Upper lobe of left lung (tissue), 4 donors: ENCODE results near the gene RGS14.

Experiments
- EP300 ChIP-seq, 4 donors: sonication (generic); formaldehyde crosslinking; IDR thresholded peaks; one replicate each; pipeline ENCODE4 v1.5.1; 2017; ENCODE audit warnings: antibody characterized with exemption in 4 of 4, control low read depth in 2 of 4
- POLR2A ChIP-seq, 4 donors: fragments of 450-650 bp; IDR thresholded peaks; one replicate each; pipeline ENCODE4 v1.5.1; 2016 to 2017; ENCODE audit warnings: antibody characterized with exemption in 4 of 4, mild to moderate bottlenecking in 2 of 4
- POLR2AphosphoS5 ChIP-seq, 2 donors: sonication (generic); formaldehyde crosslinking; IDR thresholded peaks; one replicate each; pipeline ENCODE4 v1.5.1; 2017; ENCODE audit warnings: antibody characterized with exemption in 2 of 2
- TF ChIP-seq, protein P1 (sequence below), 6 experiments: fragments of 450-650 bp in 4 of 6; fragments of 200-600 bp in 2 of 6; sonication (generic) in 2 of 6; IDR thresholded peaks; one replicate each; pipeline ENCODE4 v1.5.1; 2016 to 2019; ENCODE audit warnings: antibody characterized with exemption in 6 of 6

DNA sequence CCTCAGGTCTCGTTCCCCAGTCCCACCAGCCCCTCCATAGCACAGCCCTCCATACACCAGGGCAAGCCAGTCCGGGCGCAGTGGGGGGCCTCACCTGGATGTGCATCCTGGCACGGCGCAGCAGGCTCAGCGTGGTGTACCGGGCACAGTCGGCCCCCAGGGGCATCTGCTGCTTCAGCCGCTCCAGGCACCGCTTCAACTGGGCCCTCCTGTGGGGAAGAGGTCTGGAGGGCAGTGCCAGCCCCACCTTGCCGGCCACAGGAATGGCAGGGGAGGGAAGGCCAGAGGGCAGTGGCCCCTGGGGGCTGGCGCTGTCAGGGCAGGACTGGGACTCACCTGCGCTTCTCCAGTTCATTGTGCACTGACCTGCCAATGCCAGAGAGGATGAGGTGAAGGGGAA lies 47.4 kb upstream of the RGS14 start:
- TF ChIP-seq, protein P1, sequence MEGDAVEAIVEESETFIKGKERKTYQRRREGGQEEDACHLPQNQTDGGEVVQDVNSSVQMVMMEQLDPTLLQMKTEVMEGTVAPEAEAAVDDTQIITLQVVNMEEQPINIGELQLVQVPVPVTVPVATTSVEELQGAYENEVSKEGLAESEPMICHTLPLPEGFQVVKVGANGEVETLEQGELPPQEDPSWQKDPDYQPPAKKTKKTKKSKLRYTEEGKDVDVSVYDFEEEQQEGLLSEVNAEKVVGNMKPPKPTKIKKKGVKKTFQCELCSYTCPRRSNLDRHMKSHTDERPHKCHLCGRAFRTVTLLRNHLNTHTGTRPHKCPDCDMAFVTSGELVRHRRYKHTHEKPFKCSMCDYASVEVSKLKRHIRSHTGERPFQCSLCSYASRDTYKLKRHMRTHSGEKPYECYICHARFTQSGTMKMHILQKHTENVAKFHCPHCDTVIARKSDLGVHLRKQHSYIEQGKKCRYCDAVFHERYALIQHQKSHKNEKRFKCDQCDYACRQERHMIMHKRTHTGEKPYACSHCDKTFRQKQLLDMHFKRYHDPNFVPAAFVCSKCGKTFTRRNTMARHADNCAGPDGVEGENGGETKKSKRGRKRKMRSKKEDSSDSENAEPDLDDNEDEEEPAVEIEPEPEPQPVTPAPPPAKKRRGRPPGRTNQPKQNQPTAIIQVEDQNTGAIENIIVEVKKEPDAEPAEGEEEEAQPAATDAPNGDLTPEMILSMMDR (IDR thresholded peaks at IDR 0.05), result no peak
- TF ChIP-seq POLR2AphosphoS5 (IDR thresholded peaks at IDR 0.05) (no peak), POLR2A (IDR thresholded peaks at IDR 0.05) (no peak), EP300 (IDR thresholded peaks at IDR 0.05) (no peak)
